C4-2B (cell line): ENCODE data around the gene HPCAL4.
A peak's percentile ranks its signal among the peaks of the same experiment; 100 is the strongest.

ENCODE experiments used
- H3K27ac ChIP-seq: fragments of 450-650 bp; 2 replicates; pipeline ENCODE4 v1.5.1; 2017
- CTCF ChIP-seq: fragments of 450-650 bp; conservative IDR thresholded peaks from 2 replicates; pipeline ENCODE4 v1.5.1; 2017; ENCODE audit warnings: mild to moderate bottlenecking
- ZFX ChIP-seq: fragments of 450-650 bp; IDR thresholded peaks from 2 replicates; pipeline ENCODE4 v1.6.1; 2017

HPCAL4 gene

GRCh38 chr1:39717809-39718208, 26.6 kb upstream of the HPCAL4 start:
- no peak; the same call in 1 of the 2 replicates for TF ChIP-seq CTCF
- no peak for TF ChIP-seq ZFX
- no peak overlapping the region for H3K27ac ChIP-seq

- no peak overlapping the region for H3K27ac ChIP-seq
- TF ChIP-seq ZFX (no peak), CTCF (no peak)
Measured at GRCh38 chr1:39713557-39713956, 22.3 kb upstream of the HPCAL4 start.

DNA sequence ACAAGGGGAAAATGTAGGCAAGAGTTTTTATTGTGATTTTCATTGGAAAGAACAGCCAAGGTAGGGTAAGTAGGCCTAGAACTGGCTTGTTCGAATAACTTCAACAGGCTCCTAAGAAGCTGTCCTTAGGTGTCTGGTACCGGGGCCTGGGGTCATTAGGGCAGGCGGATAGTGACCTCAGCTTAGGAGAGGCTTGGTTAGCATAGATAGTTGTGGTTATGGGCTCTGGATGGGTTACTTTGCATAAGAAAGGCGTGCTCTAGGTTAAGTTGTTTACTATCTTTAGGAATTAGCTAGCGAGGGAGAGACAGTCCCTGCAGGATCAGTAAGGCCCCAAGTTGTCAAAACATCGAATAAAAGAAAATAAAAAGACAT, 20.7 kb upstream of the HPCAL4 start:
- TF ChIP-seq ZFX (no peak), CTCF (no peak)
- no peak overlapping the region for H3K27ac ChIP-seq

- TF ChIP-seq CTCF = no peak
Measured at GRCh38 chr1:39711104-39711965, 20.1 kb upstream of the HPCAL4 start.

GRCh38 chr1:39707506-39707905, 16.3 kb upstream of the HPCAL4 start:
- H3K27ac ChIP-seq = no peak overlapping the region
- TF ChIP-seq CTCF (no peak), ZFX (no peak)

More at GRCh38 chr1:39711104-39711965, 20.1 kb upstream of the HPCAL4 start:
- H3K27ac ChIP-seq = no peak overlapping the region

DNA sequence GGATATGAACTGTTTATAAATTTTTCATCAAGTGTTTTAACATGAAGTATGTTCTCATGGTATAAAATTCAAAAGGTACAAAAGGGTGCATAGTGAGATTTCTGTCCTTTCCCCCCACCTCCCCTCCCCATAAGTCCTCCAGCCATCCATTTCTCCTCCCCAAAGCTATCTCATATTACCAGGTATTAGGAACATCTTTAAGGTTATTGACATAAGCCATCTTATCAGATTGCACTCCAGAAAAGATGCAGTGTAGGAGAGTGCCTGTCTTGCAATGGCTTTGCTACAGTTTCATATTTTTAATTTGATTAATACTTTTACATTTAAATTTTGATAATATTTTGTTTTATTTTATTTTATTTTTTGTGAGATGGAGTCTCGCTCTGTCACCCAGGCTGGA, 13.5 kb upstream of the HPCAL4 start:
- no peak overlapping the region for H3K27ac ChIP-seq
- TF ChIP-seq ZFX = no peak
- TF ChIP-seq CTCF = no peak

- TF ChIP-seq ZFX (no peak), CTCF (no peak)
Measured at GRCh38 chr1:39701049-39701439, 9.8 kb upstream of the HPCAL4 start.

More at GRCh38 chr1:39701049-39701439, 9.8 kb upstream of the HPCAL4 start:
- peak overlapping the region; percentile 4; the same call in 1 of the 2 replicates for H3K27ac ChIP-seq
